COLO668 (cell line): Measurements from ENCODE around the gene ZSCAN16.
A peak's percentile ranks its signal among the peaks of the same experiment; 100 is the strongest.

Experiments
- DNase-seq: peaks from one replicate; lab custom pipeline; 2025; ENCODE audit not compliant: unreplicated experiment; lab: John Stamatoyannopoulos, UW

ZSCAN16 gene

GRCh38 chr6:28125401-28125800 is 992 bp downstream of the ZSCAN16 start:
- DNase-seq: peak; percentile 1

GRCh38 chr6:28134015-28134414 is 9.6 kb downstream of the ZSCAN16 start:
- peak; percentile 3 for DNase-seq

GRCh38 chr6:28134716-28135115 is 10.3 kb downstream of the ZSCAN16 start:
- no peak for DNase-seq

GRCh38 chr6:28135393-28135792 is 11.0 kb downstream of the ZSCAN16 start:
- no peak for DNase-seq

- peak; percentile 75 for DNase-seq
These were observed 12.4 kb downstream of the ZSCAN16 start for GRCh38 chr6:28136585-28137504.

- no peak for DNase-seq
These were observed 13.1 kb downstream of the ZSCAN16 start for GRCh38 chr6:28137505-28137981.

GRCh38 chr6:28139860-28140543 is 15.6 kb downstream of the ZSCAN16 start:
- no peak for DNase-seq

GRCh38 chr6:28140616-28141015 is 16.2 kb downstream of the ZSCAN16 start:
- DNase-seq: no peak

- peak; percentile 78 for DNase-seq
These were observed 17.3 kb downstream of the ZSCAN16 start, which contains the start of gene ZKSCAN8 for GRCh38 chr6:28141500-28142329. TSS of gene ZKSCAN8 (plus strand) at chr6:28141883. CDS start at chr6:28148408, 6,525 bp downstream.

GRCh38 chr6:28142446-28142845 is 18.0 kb downstream of the ZSCAN16 start:
- DNase-seq: no peak

GRCh38 chr6:28145231-28145630 is 20.8 kb downstream of the ZSCAN16 start:
- DNase-seq: no peak

- no peak for DNase-seq
These were observed 28.1 kb downstream of the ZSCAN16 start for GRCh38 chr6:28152531-28152930.

- no peak for DNase-seq
These were observed 29.1 kb downstream of the ZSCAN16 start for GRCh38 chr6:28153546-28153945.

GRCh38 chr6:28154357-28154756 is 29.9 kb downstream of the ZSCAN16 start:
- DNase-seq: no peak

GRCh38 chr6:28158318-28158717 is 33.9 kb downstream of the ZSCAN16 start:
- DNase-seq: no peak

GRCh38 chr6:28159029-28159607 is 34.7 kb downstream of the ZSCAN16 start:
- DNase-seq: no peak

- DNase-seq: no peak
These were observed 35.8 kb downstream of the ZSCAN16 start for GRCh38 chr6:28160233-28160632.

- peak; percentile 75 for DNase-seq
These were observed 37.1 kb downstream of the ZSCAN16 start for GRCh38 chr6:28161410-28162079.

- no peak for DNase-seq
These were observed 41.2 kb downstream of the ZSCAN16 start for GRCh38 chr6:28165563-28165962.

- DNase-seq: no peak
These were observed 42.7 kb downstream of the ZSCAN16 start for GRCh38 chr6:28167068-28167467.
